Hematopoietic multipotent progenitor cell treated with erythropoietin and hydrocortisone succinate and interleukin-3 and kit ligand, for 6 days (in vitro differentiated cells): ENCODE measurements around the gene NUDT13.
A peak's percentile ranks its signal among the peaks of the same experiment; 100 is the strongest.

Source experiments
- DNase-seq: peaks from one replicate; pipeline ENCODE4 v3.0.0-alpha.2; 2015

Gene NUDT13

DNA sequence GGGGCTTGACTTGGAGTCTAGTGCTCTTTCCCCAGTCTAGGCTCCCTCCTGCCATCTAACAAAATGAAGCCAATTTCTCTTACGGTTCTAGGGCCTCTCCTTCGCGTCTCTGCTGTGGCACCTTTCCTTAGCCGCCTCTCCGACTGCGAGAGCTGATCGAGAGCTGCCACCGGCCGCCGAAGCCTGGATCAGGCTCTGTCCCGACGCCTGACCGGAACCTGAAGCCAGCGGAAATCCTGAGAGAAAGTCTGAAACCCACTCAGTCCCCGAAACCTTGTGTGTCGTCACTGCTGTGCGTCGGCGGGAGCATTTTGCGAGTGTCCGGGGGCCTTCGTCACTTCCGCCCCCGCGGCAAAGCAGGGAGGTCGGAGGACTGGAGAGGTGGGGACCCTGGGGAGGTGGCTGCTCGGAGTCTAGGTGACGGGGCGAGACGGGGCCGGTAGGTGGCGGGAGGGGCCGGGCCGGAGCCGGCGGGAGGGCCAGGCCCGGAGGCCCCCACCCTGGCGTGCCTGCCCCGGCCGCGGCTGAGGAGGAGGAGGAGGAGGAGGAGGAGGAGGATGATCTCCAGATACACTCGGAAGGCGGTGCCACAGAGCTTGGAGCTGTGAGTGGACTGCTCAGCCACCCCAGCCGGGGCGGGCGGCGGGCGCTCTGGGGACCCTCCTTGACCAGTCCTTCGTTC, 57.7 kb downstream of the NUDT13 start, which contains the start of the genes ECD and FAM149B1:
TSS of gene ECD (minus strand) at position 226 of the 682 bp plus-strand sequence. CDS start 4,071 bp downstream, outside the sequence.
TSS of gene FAM149B1 (plus strand) at position 337 of the 682 bp plus-strand sequence. CDS start at position 558, 221 bp downstream.
- peak; percentile 94 for DNase-seq

DNA sequence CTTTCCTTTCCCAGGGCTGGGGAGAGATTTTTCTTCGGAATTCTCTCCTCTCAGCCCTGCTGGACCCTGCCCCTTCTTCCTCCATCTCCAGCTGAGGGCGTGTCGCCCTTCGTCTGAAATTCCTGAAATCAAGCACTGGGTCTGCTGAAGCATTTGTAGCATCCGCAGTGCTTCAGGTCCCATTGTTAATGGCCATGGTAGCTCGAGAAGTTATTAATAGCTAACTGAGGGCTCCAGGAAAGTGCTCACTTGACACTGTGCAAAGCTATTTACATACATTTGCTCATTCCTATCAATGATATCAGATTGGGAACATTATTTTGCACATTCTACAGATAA, 58.2 kb downstream of the NUDT13 start:
- DNase-seq = no peak

DNA sequence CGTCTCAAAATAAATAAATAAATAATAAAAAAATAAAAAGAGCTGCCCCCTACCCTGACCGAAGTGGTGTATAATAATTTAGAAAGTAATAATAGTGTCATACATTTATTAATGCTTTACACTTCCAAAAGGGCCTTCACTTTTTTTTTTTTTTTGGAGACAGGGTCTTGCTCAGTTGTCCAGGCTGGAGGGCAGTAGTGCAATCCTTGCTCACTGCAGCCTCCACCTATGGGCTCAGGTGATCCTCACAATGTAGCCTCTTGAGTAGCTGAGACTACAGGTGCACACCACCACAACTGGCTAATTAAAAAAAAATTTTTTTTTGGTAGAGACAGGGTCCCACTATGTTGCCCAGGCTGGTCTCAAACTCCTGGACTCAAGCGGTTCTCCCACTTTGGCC, 59.1 kb downstream of the NUDT13 start:
- no peak for DNase-seq

DNA sequence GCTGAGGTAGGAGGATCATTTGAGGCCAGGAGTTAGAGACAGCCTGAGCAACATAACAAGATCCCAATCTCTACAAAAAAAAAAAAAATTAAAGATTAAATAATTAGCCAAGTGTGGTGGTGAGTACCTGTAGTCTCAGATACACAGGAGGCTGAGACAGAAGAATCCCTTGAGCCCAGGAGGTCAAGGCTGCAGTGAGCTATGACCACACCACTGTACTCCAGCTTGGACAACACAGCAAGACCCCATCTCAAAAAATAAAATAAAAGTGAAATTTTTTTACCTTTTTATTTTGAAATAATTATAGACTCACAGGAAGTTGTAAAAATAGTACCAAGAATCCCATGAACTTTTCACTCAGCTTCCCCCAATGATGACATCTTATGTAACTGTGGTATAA, 62.6 kb downstream of the NUDT13 start:
- no peak for DNase-seq

DNA sequence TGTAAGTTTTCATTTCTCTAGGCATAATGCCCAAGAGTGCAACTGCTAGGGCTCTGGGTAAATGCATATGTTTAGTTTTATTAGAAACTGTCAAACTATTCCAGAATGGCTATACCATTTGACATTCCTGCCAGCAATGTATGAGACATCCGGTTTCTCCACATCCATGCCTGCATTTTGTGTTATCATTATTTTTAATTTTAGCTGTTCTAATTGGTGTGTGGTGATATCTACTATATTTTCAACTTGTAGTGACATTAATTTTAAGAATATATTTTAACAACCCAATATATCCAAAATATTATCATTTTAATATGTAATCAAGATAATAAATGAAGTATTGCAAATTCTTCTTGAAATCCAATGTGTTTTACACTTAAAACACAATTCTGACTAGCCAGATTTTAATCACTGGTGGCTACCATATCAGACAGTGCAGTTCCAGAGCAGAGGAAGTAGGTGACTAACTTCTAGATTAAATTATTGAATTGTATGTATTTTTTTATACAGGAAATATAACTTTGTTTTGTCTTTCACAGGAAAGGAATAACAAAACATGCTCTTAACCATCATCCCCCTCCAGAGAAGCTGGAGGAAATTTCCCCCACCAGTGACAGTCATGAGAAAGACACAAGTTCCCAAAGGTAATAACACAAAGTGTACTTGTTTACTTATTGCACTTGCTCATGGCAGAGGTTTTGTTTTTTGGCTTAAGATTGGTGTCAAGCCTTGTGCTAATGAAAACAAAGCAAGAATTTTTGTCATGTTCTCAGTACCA, 64.1 kb downstream of the NUDT13 start:
- DNase-seq = no peak
